Endothelial cell of umbilical vein (primary cell): ENCODE data around the gene PEG3. TPM values are rescaled to one million over a fixed set of nuclear protein-coding genes. Genes with fewer than 3 reads are reported as not detected.
"Not testable (repeated sequence)": the region's sequence is repeated elsewhere in the genome, so short reads cannot be mapped to it uniquely, and the experiment has no call there.

Source experiments
- BruUV-seq: library from RNA; stranded (reverse); fragments of 400-500 nt; replicated peaks from 2 replicates; lab custom pipeline; 2021; lab: Mats Ljungman, UMichigan
- CTCF ChIA-PET: fragments of 300-600, 350-600 bp; sonication (Branson Sonifier 250); formaldehyde crosslinking; loops from one replicate; lab custom pipeline; 2021; ENCODE audit warnings: antibody characterized with exemption, inconsistent platforms; lab: Charles Lee
- POLR2A ChIA-PET: fragments of 300-600, 350-600 bp; sonication (Branson Sonifier 250); formaldehyde crosslinking; loops from one replicate; lab custom pipeline; 2021; ENCODE audit warnings: antibody characterized with exemption, inconsistent platforms; lab: Charles Lee
- DNase-seq: peaks from one replicate; pipeline ENCODE4 v3.0.0-alpha.2; 2011; ENCODE audit warnings: low read depth, low spot score
- FAIRE-seq: peaks from 2 replicates; lab custom pipeline; 2011; peaks lifted over from hg19 to GRCh38; lab: Jason Lieb, UNC
- H2AFZ ChIP-seq: 2 replicates; pipeline ENCODE4 v1.6.0; 2012; ENCODE audit warnings: low read depth, low read length, control low read depth, inconsistent platforms
- H3K27ac ChIP-seq: 2 replicates; pipeline ENCODE4 v1.5.1; 2011; ENCODE audit warnings: low read depth, mild to moderate bottlenecking, control low read depth, low read length, moderate library complexity; ENCODE audit not compliant: insufficient read depth
- H3K27me3 ChIP-seq, 2 experiments: 2 replicates each; pipeline versions ENCODE4 v1.6.0 to v1.6.1; 2011; ENCODE audit warnings: low read length in 2 of 2, mixed read lengths in 1 of 2; ENCODE audit not compliant: control insufficient read depth in 2 of 2, insufficient read depth in 2 of 2
- H3K36me3 ChIP-seq, 2 experiments: 2 replicates in 1 of 2; 3 replicates in 1 of 2; pipeline ENCODE4 v1.5.1; 2011; ENCODE audit warnings: low read length in 2 of 2, mild to moderate bottlenecking in 1 of 2, moderate library complexity in 1 of 2; ENCODE audit not compliant: control insufficient read depth in 2 of 2, insufficient read depth in 2 of 2; ENCODE audit errors: extremely low read depth in 1 of 2
- H3K4me1 ChIP-seq: 3 replicates; pipeline ENCODE4 v1.5.1; 2011; ENCODE audit warnings: mild to moderate bottlenecking, low read length; ENCODE audit not compliant: control insufficient read depth, insufficient read depth; ENCODE audit errors: extremely low read depth
- H3K4me2 ChIP-seq: 2 replicates; pipeline ENCODE4 v1.6.1; 2011; ENCODE audit warnings: low read length, control low read depth, mixed read lengths; ENCODE audit not compliant: insufficient read depth
- H3K4me3 ChIP-seq, 3 experiments: fragments of 200-600 bp in 1 of 3; sonication (generic), shearing (Covaris generic) in 1 of 3; replicated peaks in 1 of 3; 2 replicates each; pipeline ENCODE4 v1.5.1; 2011 to 2016; ENCODE audit warnings: control low read depth in 3 of 3, low read length in 3 of 3, mild to moderate bottlenecking in 2 of 3, inconsistent platforms in 1 of 3, low read depth in 1 of 3, moderate library complexity in 1 of 3; ENCODE audit not compliant: insufficient read depth in 1 of 3
- H3K79me2 ChIP-seq: 2 replicates; pipeline ENCODE4 v1.6.0; 2012; ENCODE audit warnings: low read length, inconsistent platforms; ENCODE audit not compliant: control insufficient read depth, insufficient read depth
- H3K9ac ChIP-seq: replicated peaks from 2 replicates; pipeline ENCODE3; 2011; ENCODE audit warnings: low read length, control low read depth; ENCODE audit not compliant: insufficient read depth; ENCODE audit errors: extremely low read depth
- H3K9me1 ChIP-seq: replicated peaks from 3 replicates; pipeline ENCODE4 v1.6.0; 2011; ENCODE audit warnings: mild to moderate bottlenecking, low read length; ENCODE audit not compliant: control insufficient read depth, insufficient read depth; ENCODE audit errors: extremely low read depth
- H3K9me3 ChIP-seq: replicated peaks from 2 replicates; pipeline ENCODE4 v1.5.1; 2012; ENCODE audit warnings: low read length, inconsistent platforms; ENCODE audit not compliant: control insufficient read depth, insufficient read depth
- H4K20me1 ChIP-seq: replicated peaks from 2 replicates; pipeline ENCODE3; 2011; ENCODE audit warnings: mild to moderate bottlenecking, low read length; ENCODE audit not compliant: control insufficient read depth, insufficient read depth; ENCODE audit errors: extremely low read depth
- EZH2 ChIP-seq: IDR thresholded peaks from 2 replicates; pipeline ENCODE4 v1.6.1; 2012; ENCODE audit warnings: borderline replicate concordance, low read depth, mild to moderate bottlenecking, moderate library complexity, low read length, inconsistent platforms; ENCODE audit not compliant: severe bottlenecking
- FOS ChIP-seq: IDR thresholded peaks from 2 replicates; pipeline ENCODE4 v1.6.1; 2011; ENCODE audit warnings: mild to moderate bottlenecking, low read length, moderate library complexity, borderline replicate concordance; ENCODE audit not compliant: insufficient read depth
- GATA2 ChIP-seq: IDR thresholded peaks from 2 replicates; pipeline ENCODE4 v1.7.0; 2011; ENCODE audit warnings: low read depth, mild to moderate bottlenecking, moderate library complexity, mixed read lengths, low read length; ENCODE audit not compliant: insufficient read length, insufficient read depth
- JUN ChIP-seq: IDR thresholded peaks from 2 replicates; pipeline ENCODE4 v1.6.1; 2011; ENCODE audit warnings: borderline replicate concordance, low read depth; ENCODE audit not compliant: insufficient read length, insufficient read depth
- MYC ChIP-seq: IDR thresholded peaks from one replicate; pipeline ENCODE4 v1.6.1; 2011; ENCODE audit warnings: mild to moderate bottlenecking, low read depth, low read length
- POLR2A ChIP-seq: IDR thresholded peaks from 2 replicates; pipeline ENCODE4 v1.6.1; 2012; ENCODE audit warnings: low read depth, mild to moderate bottlenecking, control low read depth, low read length
- POLR2AphosphoS5 ChIP-seq: IDR thresholded peaks from 2 replicates; pipeline ENCODE4 v1.6.1; 2012; ENCODE audit warnings: low read depth, mild to moderate bottlenecking, control low read depth, low read length, moderate library complexity; ENCODE audit not compliant: insufficient read depth
- dilution Hi-C: fragments of 300-500 bp; cut with MboI; formaldehyde crosslinking; loops from one replicate; pipeline ENCODE4 v1.15.0; 2019; ENCODE audit warnings: low sequenced_read_pairs; ENCODE audit not compliant: extremely low pct_ligation_motif_present
- intact Hi-C: fragments of 100-400 bp; cut with micrococcal nuclease; formaldehyde crosslinking; loops from one replicate; pipeline ENCODE4 v1.10.0; 2022
- polyA plus RNA-seq, 4 experiments: library from polyadenylated mRNA; depleted of rRNA in 3 of 4; stranded (reverse) in 3 of 4; unstranded in 1 of 4; fragments of >200 nt; gene quantifications; 2 replicates each; pipeline versions ENCODE4 v1.2.1 to v1.2.3, GENCODE V29; 2011 to 2012; ENCODE audit warnings: missing spikeins in 1 of 4
- total RNA-seq: library from RNA; stranded (reverse); gene quantifications from 2 replicates; pipeline ENCODE4 v1.2.3, GENCODE V29; 2021
- TF ChIP-seq, protein P1 (sequence below): IDR thresholded peaks from 2 replicates; pipeline ENCODE4 v1.6.1; 2011; ENCODE audit not compliant: insufficient read depth, insufficient read length
- TF ChIP-seq, protein P2 (sequence below), 2 donors: IDR thresholded peaks; 1 replicate in 1 of 2; 2 replicates in 1 of 2; pipeline ENCODE4 v1.5.1; 2011; ENCODE audit warnings: low read length in 2 of 2, mild to moderate bottlenecking in 2 of 2, moderate library complexity in 2 of 2, control low read depth in 1 of 2, inconsistent platforms in 1 of 2, low read depth in 1 of 2; ENCODE audit not compliant: insufficient read depth in 1 of 2; ENCODE audit errors: extremely low read depth in 1 of 2

Gene PEG3
- total and polyA plus RNA-seq, 2 donors (not counting 3 experiments of a cell fraction or from before 2014, with no cell fraction given): 0.27 TPM; not detected in 1

DNA sequence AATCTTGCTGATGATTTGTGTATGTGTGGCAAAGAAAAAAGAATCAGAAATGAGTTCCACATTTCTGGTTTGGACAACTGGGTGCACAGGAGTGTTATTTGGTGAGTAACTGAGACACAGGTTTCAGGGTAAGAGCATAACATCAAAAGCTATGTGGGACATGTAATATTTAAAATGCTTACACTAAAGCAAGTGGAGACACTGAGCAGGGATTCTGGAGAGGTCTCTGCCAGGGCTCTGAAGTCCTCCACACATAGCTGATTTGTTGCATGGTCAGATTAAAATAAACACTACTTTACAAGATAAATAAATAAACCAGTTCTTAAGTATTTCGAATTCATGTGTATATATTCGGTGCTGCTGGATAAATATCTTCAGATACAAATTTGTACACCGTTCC, 16.3 kb upstream of the PEG3 start:
- Histone ChIP-seq H3K79me2 (no peaks in the 10 kb centered on the region), H3K9ac (no peak overlapping the region), H3K4me1 (no peaks in the 10 kb centered on the region), H3K9me1 (no peaks in the 10 kb centered on the region), H3K4me2 (no peak overlapping the region), H4K20me1 (no peaks in the 10 kb centered on the region), H3K27ac (no peak overlapping the region), H3K27me3 (no peaks in the 10 kb centered on the region), H3K9me3 (peaks cover 5% of the 10 kb centered on the region), H3K36me3 (no peaks in the 10 kb centered on the region), H3K4me3 (no peak overlapping the region), H2AFZ (no peak overlapping the region)
- DNase-seq (no peak), FAIRE-seq (no peak)
- BruUV-seq: no TSS peak
- ChIA-PET POLR2A (no interaction called here), CTCF (no interaction called here)
- TF ChIP-seq POLR2AphosphoS5 (no peak), GATA2 (no peak), JUN (no peak), POLR2A (no peak), FOS (no peak), MYC (no peak), EZH2 (no peak)
- TF ChIP-seq, protein P1, sequence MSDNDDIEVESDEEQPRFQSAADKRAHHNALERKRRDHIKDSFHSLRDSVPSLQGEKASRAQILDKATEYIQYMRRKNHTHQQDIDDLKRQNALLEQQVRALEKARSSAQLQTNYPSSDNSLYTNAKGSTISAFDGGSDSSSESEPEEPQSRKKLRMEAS: no peak
- TF ChIP-seq, protein P2, sequence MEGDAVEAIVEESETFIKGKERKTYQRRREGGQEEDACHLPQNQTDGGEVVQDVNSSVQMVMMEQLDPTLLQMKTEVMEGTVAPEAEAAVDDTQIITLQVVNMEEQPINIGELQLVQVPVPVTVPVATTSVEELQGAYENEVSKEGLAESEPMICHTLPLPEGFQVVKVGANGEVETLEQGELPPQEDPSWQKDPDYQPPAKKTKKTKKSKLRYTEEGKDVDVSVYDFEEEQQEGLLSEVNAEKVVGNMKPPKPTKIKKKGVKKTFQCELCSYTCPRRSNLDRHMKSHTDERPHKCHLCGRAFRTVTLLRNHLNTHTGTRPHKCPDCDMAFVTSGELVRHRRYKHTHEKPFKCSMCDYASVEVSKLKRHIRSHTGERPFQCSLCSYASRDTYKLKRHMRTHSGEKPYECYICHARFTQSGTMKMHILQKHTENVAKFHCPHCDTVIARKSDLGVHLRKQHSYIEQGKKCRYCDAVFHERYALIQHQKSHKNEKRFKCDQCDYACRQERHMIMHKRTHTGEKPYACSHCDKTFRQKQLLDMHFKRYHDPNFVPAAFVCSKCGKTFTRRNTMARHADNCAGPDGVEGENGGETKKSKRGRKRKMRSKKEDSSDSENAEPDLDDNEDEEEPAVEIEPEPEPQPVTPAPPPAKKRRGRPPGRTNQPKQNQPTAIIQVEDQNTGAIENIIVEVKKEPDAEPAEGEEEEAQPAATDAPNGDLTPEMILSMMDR (IDR thresholded peaks at IDR 0.05; ENCODE audit: extremely low read depth in 1 of 2, insufficient read depth in 1 of 2, low read depth in 1 of 2, low read length in 2 of 2): no peak
- dilution Hi-C loops (no loop called here), intact Hi-C loops (no loop called here)

DNA sequence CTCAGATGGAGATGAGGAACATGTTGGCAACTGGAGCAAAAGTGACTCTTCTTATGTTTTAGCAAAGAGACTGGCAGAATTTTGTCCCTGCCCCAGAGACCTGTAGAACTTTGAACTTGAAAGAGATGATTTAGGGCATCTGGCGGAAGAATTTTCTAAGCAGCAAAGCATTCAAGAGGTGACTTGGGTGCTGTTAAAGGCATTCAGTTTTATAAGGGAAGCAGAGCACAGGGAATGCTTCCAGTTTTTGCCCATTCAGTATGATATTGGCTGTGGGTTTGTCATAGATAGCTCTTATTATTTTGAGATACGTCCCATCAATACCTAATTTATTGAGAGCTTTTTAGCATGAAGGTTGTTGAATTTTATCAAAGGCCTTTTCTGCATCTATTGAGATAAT, 11.8 kb upstream of the PEG3 start:
- not testable (repeated sequence) for DNase-seq

More for the DNA sequence above, 11.8 kb upstream of the PEG3 start:
- H4K20me1 ChIP-seq, BruUV-seq, H3K79me2 ChIP-seq, intact Hi-C loops, H3K9me1 ChIP-seq, H3K4me2 ChIP-seq, POLR2A ChIA-PET, FAIRE-seq, dilution Hi-C loops, H3K27me3 ChIP-seq, H3K4me3 ChIP-seq, H3K27ac ChIP-seq, H3K36me3 ChIP-seq, H3K9me3 ChIP-seq, CTCF ChIA-PET, H3K9ac ChIP-seq, H2AFZ ChIP-seq, H3K4me1 ChIP-seq: not testable (repeated sequence)
